HFF-Myc (cell line): ENCODE results near the gene LRRC38.

Source experiments
- DNase-seq: peaks from one replicate; pipeline ENCODE4 v3.0.0-alpha.2; 2011; ENCODE audit warnings: low read depth; ENCODE audit errors: extremely low read depth
- H3K4me3 ChIP-seq: replicated peaks from 2 replicates; pipeline ENCODE4 v1.5.1; 2011; ENCODE audit warnings: low read depth, mild to moderate bottlenecking, control low read depth, low read length
- CTCF ChIP-seq: IDR thresholded peaks from 2 replicates; pipeline ENCODE4 v1.5.1; 2012; ENCODE audit warnings: mild to moderate bottlenecking, low read depth, low read length, control low read depth; ENCODE audit errors: missing control alignments

Gene LRRC38

GRCh38 chr1:13479171-13479856 lies 34.5 kb downstream of the LRRC38 start:
- H3K4me3 ChIP-seq: no peak overlapping the region
- TF ChIP-seq CTCF: no peak
- no peak for DNase-seq

GRCh38 chr1:13478692-13479091 lies 35.1 kb downstream of the LRRC38 start:
- no peak overlapping the region for H3K4me3 ChIP-seq
- TF ChIP-seq CTCF: no peak
- DNase-seq: no peak

- no peak for TF ChIP-seq CTCF
- H3K4me3 ChIP-seq: no peak overlapping the region
- DNase-seq: no peak
Observed at GRCh38 chr1:13469343-13469742, 44.5 kb downstream of the LRRC38 start.

GRCh38 chr1:13465515-13465914 lies 48.3 kb downstream of the LRRC38 start:
- TF ChIP-seq CTCF: no peak
- H3K4me3 ChIP-seq: no peak overlapping the region
- DNase-seq: no peak

GRCh38 chr1:13462682-13463081 lies 51.1 kb downstream of the LRRC38 start:
- DNase-seq: no peak
- H3K4me3 ChIP-seq: no peak overlapping the region
- no peak for TF ChIP-seq CTCF

- no peak for TF ChIP-seq CTCF
- DNase-seq: no peak
- no peak overlapping the region for H3K4me3 ChIP-seq
Observed at GRCh38 chr1:13461977-13462376, 51.8 kb downstream of the LRRC38 start.
